Measurements from ENCODE around the gene RAPGEFL1. TPM values are rescaled to one million over a fixed set of nuclear protein-coding genes. Genes with fewer than 3 reads are reported as not detected.

RAPGEFL1 gene
- total RNA-seq, 1 experiment from 2014 or later = 23.6 TPM

DNA sequence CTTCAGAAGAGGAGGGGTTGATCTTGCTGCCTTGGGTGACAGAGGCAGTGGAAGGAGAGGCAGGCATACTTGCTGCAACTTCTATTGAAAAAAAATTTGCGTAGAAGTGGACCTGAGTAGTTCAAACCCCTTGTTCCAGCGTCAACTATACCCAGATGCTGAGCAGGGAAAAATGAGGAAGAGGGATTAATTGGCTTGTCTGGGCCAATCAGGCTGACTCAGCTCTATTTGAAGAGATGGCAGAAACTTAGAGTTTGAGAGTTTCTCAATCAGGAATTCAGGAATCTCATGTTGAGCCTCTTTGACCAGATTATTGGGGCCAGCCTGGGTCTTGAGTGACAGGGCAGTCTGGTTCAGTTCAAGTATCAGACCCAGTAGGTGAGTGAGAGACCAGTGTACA lies 19.3 kb upstream of the RAPGEFL1 start:
- Histone ChIP-seq H3K4me1 (ENCODE audit: insufficient read depth, low read length) (no peaks in the 10 kb centered on the region), H3K27ac (ENCODE audit: insufficient read length, low read depth, low read length) (no peak overlapping the region)
- peak overlapping the region in 2 of 3 experiments; percentile 3 to 35; a peak in 1 of 7 replicates for H3K27ac Mint-ChIP-seq

More for the DNA sequence above, 19.3 kb upstream of the RAPGEFL1 start:
- no peak overlapping the region for H3K18ac ChIP-seq (ENCODE audit: insufficient read length, low read depth, low read length)
- no CpG with 5 or more reads among the region's 2 CpGs for WGBS (ENCODE audit: extremely low coverage, insufficient read length, low lambda C conversion rate)
- no peak overlapping the region for H2BK12ac ChIP-seq (ENCODE audit: insufficient read length, low read depth, low read length)
- H3K4me3 Mint-ChIP-seq = no peak overlapping the region
- H2BK20ac ChIP-seq (ENCODE audit: low read depth, low read length, poor library complexity, severe bottlenecking) = no peak overlapping the region
- H3K9me3 Mint-ChIP-seq = no peaks in the 10 kb centered on the region; a peak in 1 of 5 replicates
- no peaks in the 10 kb centered on the region for H3K4me1 Mint-ChIP-seq
- no peak overlapping the region for H2AFZ ChIP-seq (ENCODE audit: low read length)
- no peaks in the 10 kb centered on the region for H3K9me3 ChIP-seq (ENCODE audit: control insufficient read depth, low read depth, low read length)
- H2BK15ac ChIP-seq (ENCODE audit: low read depth, low read length) = no peak overlapping the region
- no peaks in the 10 kb centered on the region for H3K27me3 ChIP-seq (ENCODE audit: insufficient read depth, low read length)
- no peak for DNase-seq
- H4K20me1 ChIP-seq (ENCODE audit: control insufficient read depth, insufficient read depth, insufficient read length) = no peaks in the 10 kb centered on the region
- no peak overlapping the region for H2BK120ac ChIP-seq (ENCODE audit: low read depth, low read length, poor library complexity, severe bottlenecking)
- H3K23me2 ChIP-seq (ENCODE audit: insufficient read length, low read depth, low read length, poor library complexity, severe bottlenecking) = no peaks in the 10 kb centered on the region
- no peak overlapping the region for H4K8ac ChIP-seq (replicated peaks; ENCODE audit: insufficient read length, low read depth, low read length)
- H4K5ac ChIP-seq (ENCODE audit: insufficient read length, low read depth, low read length) = no peak overlapping the region
- no peak overlapping the region for H3K14ac ChIP-seq (ENCODE audit: insufficient read depth, low read length)
- H3K79me1 ChIP-seq (ENCODE audit: insufficient read depth, low read depth, low read length, poor library complexity, severe bottlenecking) = peaks cover 6% of the 10 kb centered on the region
- no peak overlapping the region for H3K23ac ChIP-seq (ENCODE audit: insufficient read length, low read depth, low read length)
- TF ChIP-seq, protein P1, sequence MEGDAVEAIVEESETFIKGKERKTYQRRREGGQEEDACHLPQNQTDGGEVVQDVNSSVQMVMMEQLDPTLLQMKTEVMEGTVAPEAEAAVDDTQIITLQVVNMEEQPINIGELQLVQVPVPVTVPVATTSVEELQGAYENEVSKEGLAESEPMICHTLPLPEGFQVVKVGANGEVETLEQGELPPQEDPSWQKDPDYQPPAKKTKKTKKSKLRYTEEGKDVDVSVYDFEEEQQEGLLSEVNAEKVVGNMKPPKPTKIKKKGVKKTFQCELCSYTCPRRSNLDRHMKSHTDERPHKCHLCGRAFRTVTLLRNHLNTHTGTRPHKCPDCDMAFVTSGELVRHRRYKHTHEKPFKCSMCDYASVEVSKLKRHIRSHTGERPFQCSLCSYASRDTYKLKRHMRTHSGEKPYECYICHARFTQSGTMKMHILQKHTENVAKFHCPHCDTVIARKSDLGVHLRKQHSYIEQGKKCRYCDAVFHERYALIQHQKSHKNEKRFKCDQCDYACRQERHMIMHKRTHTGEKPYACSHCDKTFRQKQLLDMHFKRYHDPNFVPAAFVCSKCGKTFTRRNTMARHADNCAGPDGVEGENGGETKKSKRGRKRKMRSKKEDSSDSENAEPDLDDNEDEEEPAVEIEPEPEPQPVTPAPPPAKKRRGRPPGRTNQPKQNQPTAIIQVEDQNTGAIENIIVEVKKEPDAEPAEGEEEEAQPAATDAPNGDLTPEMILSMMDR (conservative IDR thresholded peaks at IDR 0.05) = no peak
- no peaks in the 10 kb centered on the region; the same call in 1 of the 2 replicates for H3K79me2 ChIP-seq (ENCODE audit: insufficient read depth, low read length)
- peaks cover 26 to 64% (median 51%) of the 10 kb centered on the region in 3 experiments for H3K36me3 Mint-ChIP-seq (ENCODE audit: insufficient read depth in 1 of 3, low read depth in 3 of 3)
- no peak overlapping the region for H3K56ac ChIP-seq (ENCODE audit: insufficient read length, low read depth, low read length)
- H4K91ac ChIP-seq (ENCODE audit: insufficient read length, low read depth, low read length) = no peak overlapping the region
- no peak overlapping the region for H2AK5ac ChIP-seq (ENCODE audit: insufficient read length, low read length)
- H3K9ac ChIP-seq (ENCODE audit: extremely low read depth, insufficient read length, low read length) = no peak overlapping the region
- no peak overlapping the region for H3K4me2 ChIP-seq (ENCODE audit: insufficient read depth, insufficient read length, low read length)
- H2BK5ac ChIP-seq (ENCODE audit: insufficient read length, low read length) = no peak overlapping the region
- H3K27me3 Mint-ChIP-seq (ENCODE audit: low read depth) = no peaks in the 10 kb centered on the region
- no peak overlapping the region for H3K4ac ChIP-seq (ENCODE audit: low read depth, low read length)
- H3T11ph ChIP-seq (ENCODE audit: low read length) = no peak overlapping the region

Measured in H9 (cell line).